KMS-11 (cell line): ENCODE results near the gene ANKRA2.
A peak's percentile ranks its signal among the peaks of the same experiment; 100 is the strongest.

ENCODE experiments used
- H2AFZ ChIP-seq: fragments of 200-600 bp; sonication (generic); 2 replicates; pipeline ENCODE4 v1.6.1; 2016; ENCODE audit warnings: antibody characterized with exemption, mixed run types, low read depth
- H3K27ac ChIP-seq: fragments of 200-600 bp; sonication (generic); 2 replicates; pipeline ENCODE4 v1.6.1; 2016; ENCODE audit warnings: mild to moderate bottlenecking, mixed run types
- H3K27me3 ChIP-seq: fragments of 200-600 bp; sonication (generic); 2 replicates; pipeline ENCODE4 v1.6.1; 2017; ENCODE audit warnings: mild to moderate bottlenecking, low read depth, mixed run types, moderate library complexity; ENCODE audit not compliant: insufficient read depth
- H3K36me3 ChIP-seq: fragments of 200-600 bp; sonication (generic); 2 replicates; pipeline ENCODE4 v1.6.1; 2017; ENCODE audit warnings: mild to moderate bottlenecking, mixed run types; ENCODE audit not compliant: insufficient read depth
- H3K4me1 ChIP-seq: fragments of 200-600 bp; sonication (generic); 2 replicates; pipeline ENCODE4 v1.6.1; 2016; ENCODE audit warnings: mild to moderate bottlenecking, low read depth, mixed run types; ENCODE audit not compliant: poor library complexity, severe bottlenecking
- H3K4me2 ChIP-seq: fragments of 200-600 bp; sonication (generic); 2 replicates; pipeline ENCODE4 v1.7.0; 2016; ENCODE audit warnings: mild to moderate bottlenecking, mixed run types
- H3K4me3 ChIP-seq: fragments of 200-600 bp; sonication (generic); IDR thresholded peaks from 2 replicates; pipeline ENCODE4 v1.6.1; 2017; ENCODE audit warnings: low read depth, low read length, mixed read lengths; ENCODE audit not compliant: insufficient read depth
- H3K79me2 ChIP-seq: fragments of 200-600 bp; sonication (generic); 2 replicates; pipeline ENCODE4 v1.6.1; 2016; ENCODE audit warnings: low read depth, mixed run types; ENCODE audit not compliant: insufficient read depth
- H3K9ac ChIP-seq: fragments of 200-600 bp; sonication (generic); 2 replicates; pipeline ENCODE4 v1.6.1; 2016; ENCODE audit warnings: mild to moderate bottlenecking, mixed run types
- H4K20me1 ChIP-seq: fragments of 200-600 bp; sonication (generic); 2 replicates; pipeline ENCODE4 v1.6.1; 2016; ENCODE audit warnings: mild to moderate bottlenecking, mixed run types; ENCODE audit not compliant: insufficient read depth
- TF ChIP-seq, protein P1 (sequence below): fragments of 200-600 bp; sonication (generic); conservative IDR thresholded peaks from 2 replicates; pipeline ENCODE4 v1.6.1; 2017; ENCODE audit warnings: low read depth, mild to moderate bottlenecking, antibody characterized with exemption, low read length, moderate library complexity, mixed read lengths

The ANKRA2 gene

DNA sequence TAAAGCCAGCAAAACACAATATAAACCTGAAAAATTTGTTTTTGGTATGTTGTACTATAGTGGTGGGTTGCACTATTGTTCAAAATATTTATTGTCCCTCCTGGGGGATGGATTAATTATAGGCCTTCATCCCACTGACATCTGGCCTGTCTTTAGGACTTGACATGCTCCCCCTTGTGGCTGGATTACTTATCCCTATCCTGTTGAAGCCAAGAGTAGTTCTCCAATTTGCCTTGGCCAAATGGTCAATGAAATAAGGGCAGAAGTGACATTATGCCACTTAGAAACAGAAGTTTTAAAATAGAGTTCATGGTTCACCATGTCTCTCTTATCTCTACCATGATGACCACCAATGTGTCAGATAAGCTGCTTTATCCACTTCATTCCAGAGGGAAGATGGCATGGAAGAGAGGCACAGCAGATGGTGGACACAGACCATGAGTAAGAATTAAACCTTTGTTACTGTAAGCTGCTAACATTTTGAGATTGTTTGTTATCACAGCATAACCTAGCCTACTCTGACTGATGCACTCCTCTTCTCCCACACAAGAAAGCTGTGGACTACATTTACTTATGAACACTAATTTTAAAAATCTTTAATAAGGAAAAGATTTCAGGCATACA, 31.4 kb upstream of the ANKRA2 start:
- Histone ChIP-seq H3K9ac (no peak overlapping the region), H3K4me2 (no peak overlapping the region), H3K36me3 (no peaks in the 10 kb centered on the region), H3K79me2 (no peaks in the 10 kb centered on the region), H3K27me3 (no peaks in the 10 kb centered on the region), H4K20me1 (no peaks in the 10 kb centered on the region), H3K4me1 (no peaks in the 10 kb centered on the region), H3K4me3 (no peak overlapping the region), H2AFZ (no peak overlapping the region), H3K27ac (no peak overlapping the region)
- TF ChIP-seq, protein P1, sequence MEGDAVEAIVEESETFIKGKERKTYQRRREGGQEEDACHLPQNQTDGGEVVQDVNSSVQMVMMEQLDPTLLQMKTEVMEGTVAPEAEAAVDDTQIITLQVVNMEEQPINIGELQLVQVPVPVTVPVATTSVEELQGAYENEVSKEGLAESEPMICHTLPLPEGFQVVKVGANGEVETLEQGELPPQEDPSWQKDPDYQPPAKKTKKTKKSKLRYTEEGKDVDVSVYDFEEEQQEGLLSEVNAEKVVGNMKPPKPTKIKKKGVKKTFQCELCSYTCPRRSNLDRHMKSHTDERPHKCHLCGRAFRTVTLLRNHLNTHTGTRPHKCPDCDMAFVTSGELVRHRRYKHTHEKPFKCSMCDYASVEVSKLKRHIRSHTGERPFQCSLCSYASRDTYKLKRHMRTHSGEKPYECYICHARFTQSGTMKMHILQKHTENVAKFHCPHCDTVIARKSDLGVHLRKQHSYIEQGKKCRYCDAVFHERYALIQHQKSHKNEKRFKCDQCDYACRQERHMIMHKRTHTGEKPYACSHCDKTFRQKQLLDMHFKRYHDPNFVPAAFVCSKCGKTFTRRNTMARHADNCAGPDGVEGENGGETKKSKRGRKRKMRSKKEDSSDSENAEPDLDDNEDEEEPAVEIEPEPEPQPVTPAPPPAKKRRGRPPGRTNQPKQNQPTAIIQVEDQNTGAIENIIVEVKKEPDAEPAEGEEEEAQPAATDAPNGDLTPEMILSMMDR = peak; percentile 84

DNA sequence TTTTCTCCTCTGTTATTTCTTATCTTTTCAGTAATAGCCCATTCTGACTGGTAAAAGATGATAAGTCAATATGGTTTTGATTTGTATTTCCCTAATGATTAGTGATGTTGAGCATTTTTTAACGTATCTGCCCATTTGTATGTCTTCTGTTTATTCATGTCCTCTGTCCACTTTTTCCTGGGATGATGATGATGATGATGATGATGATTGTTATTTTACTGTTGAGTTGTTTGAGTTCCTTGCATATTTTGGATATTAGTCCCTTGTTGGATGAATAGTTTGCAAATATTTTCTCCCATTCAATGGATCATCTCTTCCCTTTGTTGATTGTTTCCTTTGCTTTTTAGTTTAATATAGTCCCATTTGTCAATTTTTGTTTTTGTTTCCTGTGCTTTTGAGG, 27.1 kb upstream of the ANKRA2 start:
- no peaks in the 10 kb centered on the region; the same call in 1 of the 2 replicates for H4K20me1 ChIP-seq
- no peaks in the 10 kb centered on the region for H3K27me3 ChIP-seq
- H3K79me2 ChIP-seq = no peaks in the 10 kb centered on the region
- no peak overlapping the region for H3K4me2 ChIP-seq
- H3K36me3 ChIP-seq = no peaks in the 10 kb centered on the region
- no peak overlapping the region for H3K4me3 ChIP-seq
- H3K4me1 ChIP-seq = peaks cover 9% of the 10 kb centered on the region
- TF ChIP-seq, protein P1 = no peak
- H3K9ac ChIP-seq = no peak overlapping the region
- H2AFZ ChIP-seq = no peak overlapping the region
- H3K27ac ChIP-seq = no peak overlapping the region

DNA sequence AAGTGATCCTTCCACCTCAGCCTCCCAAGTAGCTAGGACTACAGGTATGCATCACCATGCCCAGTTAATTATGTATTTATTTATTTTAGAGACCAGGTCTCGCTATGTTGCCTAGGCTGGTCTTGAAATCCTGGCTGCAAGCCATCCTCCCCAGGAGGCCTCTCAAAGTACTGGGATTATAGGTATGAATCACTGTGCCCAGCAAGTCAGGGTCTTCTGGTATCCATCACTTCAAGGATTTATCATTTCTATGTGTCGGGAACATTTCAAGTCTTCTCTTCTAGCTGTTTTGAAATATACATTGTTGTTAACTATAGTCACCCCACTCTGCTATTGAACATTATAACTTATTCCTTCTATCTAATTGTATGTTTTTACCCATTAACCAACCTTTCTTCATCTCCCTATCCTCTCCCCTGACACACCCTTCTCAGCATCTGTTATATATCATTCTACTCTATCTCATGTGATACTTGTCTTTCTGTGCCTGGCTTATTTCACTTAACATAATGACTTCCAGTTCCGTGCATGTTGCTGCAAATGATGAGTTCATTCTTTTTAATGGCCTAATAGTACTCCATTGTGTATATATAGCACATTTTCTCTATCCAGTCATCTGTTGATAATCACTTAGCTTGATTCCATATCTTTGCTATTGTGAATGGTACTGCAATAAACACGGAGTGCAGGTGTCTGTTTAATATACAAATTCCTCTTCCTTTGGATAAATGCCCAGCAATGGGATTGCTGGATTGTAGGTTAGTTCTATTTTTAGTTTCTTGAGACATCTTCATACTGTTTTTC, 26.5 kb upstream of the ANKRA2 start:
- H3K4me3 ChIP-seq = no peak overlapping the region
- no peaks in the 10 kb centered on the region for H3K79me2 ChIP-seq
- H3K27ac ChIP-seq = no peak overlapping the region
- TF ChIP-seq, protein P1 = no peak
- no peaks in the 10 kb centered on the region for H3K36me3 ChIP-seq
- H3K4me2 ChIP-seq = no peak overlapping the region
- no peak overlapping the region for H2AFZ ChIP-seq
- H3K4me1 ChIP-seq = peaks cover 15% of the 10 kb centered on the region
- no peaks in the 10 kb centered on the region; the same call in 1 of the 2 replicates for H4K20me1 ChIP-seq
- H3K9ac ChIP-seq = no peak overlapping the region
- H3K27me3 ChIP-seq = no peaks in the 10 kb centered on the region

DNA sequence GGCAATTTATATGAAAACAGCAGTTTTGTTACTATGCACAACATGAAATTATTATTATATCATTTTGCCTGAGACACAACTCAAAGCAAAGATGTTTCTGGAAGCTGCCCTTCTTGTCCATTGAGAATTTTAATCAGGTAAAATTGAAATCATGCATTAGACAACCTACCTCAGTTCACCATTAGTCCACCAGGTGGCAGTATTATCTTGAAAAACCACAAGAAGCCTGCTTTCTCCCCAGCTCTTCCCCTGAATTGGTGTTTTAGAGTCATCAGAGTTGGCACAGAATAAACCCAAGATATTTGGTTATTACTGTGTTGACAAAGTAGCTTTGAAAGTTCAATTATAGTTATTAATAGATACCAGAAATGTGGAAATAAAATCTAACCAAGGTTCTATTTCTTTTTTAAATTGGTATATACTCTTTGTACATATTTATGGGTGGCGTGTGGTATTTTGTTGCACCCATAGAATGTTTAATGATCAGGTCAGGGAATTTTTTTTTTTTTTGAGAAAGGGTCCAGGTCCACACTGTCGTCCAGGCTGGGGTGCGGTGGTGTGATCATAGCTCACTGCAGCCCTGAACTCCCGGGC, 25.8 kb upstream of the ANKRA2 start:
- no peak overlapping the region for H2AFZ ChIP-seq
- H3K36me3 ChIP-seq = no peaks in the 10 kb centered on the region
- peaks cover 18% of the 10 kb centered on the region for H3K4me1 ChIP-seq
- H3K4me2 ChIP-seq = no peak overlapping the region
- H4K20me1 ChIP-seq = no peaks in the 10 kb centered on the region; the same call in 1 of the 2 replicates
- no peak overlapping the region for H3K4me3 ChIP-seq
- H3K79me2 ChIP-seq = no peaks in the 10 kb centered on the region
- TF ChIP-seq, protein P1 = peak; percentile 91
- no peaks in the 10 kb centered on the region for H3K27me3 ChIP-seq
- no peak overlapping the region for H3K9ac ChIP-seq
- no peak overlapping the region for H3K27ac ChIP-seq
